ENCODE results near the gene CLK3. TPM values are rescaled to one million over a fixed set of nuclear protein-coding genes. Genes with fewer than 3 reads are reported as not detected.

The CLK3 gene
- total RNA-seq: 74.5 and 76.0 TPM in 2 replicates
- long read RNA-seq, transcript CLK3-202 (13 exons, 2,621 nt): major isoform, 79 of 185 reads
- long read RNA-seq, partial matches to known transcripts: 25 of 185 reads
- long read RNA-seq, other reads (novel, unspliced or antisense): 78 of 185 reads

- DNase-seq (ENCODE audit: low spot score, unreplicated experiment): peak; percentile 92
- Mint-ChIP-seq H3K36me3 (ENCODE audit: insufficient read depth) (peaks cover 2% of the 10 kb centered on the region), H3K27me3 (peaks cover 6% of the 10 kb centered on the region), H3K27ac (peak within 1 kb of the TSS; percentile 98), H3K4me1 (ENCODE audit: low read depth) (peaks cover 10% of the 10 kb centered on the region), H3K4me3 (ENCODE audit: low read depth) (peak within 1 kb of the TSS; percentile 88), H3K9me3 (ENCODE audit: low read depth) (no peaks in the 10 kb centered on the region)
- TF ChIP-seq CTCF (IDR thresholded peaks at IDR 0.05; ENCODE audit: unreplicated experiment): no peak
These were observed at the start of gene CLK3 for GRCh38 chr15:74615508-74616365. Gene CLK3, plus strand, starts transcription at chr15:74615836. Its CDS starts 3,361 bp downstream, at chr15:74619197.

- Mint-ChIP-seq H3K4me1 (ENCODE audit: low read depth) (no peaks in the 10 kb centered on the region), H3K9me3 (ENCODE audit: low read depth) (no peaks in the 10 kb centered on the region), H3K4me3 (ENCODE audit: low read depth) (no peak overlapping the region), H3K36me3 (ENCODE audit: insufficient read depth) (peaks cover 12% of the 10 kb centered on the region), H3K27me3 (no peaks in the 10 kb centered on the region), H3K27ac (no peak overlapping the region)
- no peak for DNase-seq (ENCODE audit: low spot score, unreplicated experiment)
- no peak for TF ChIP-seq CTCF (IDR thresholded peaks at IDR 0.05; ENCODE audit: unreplicated experiment)
These were observed 47.0 kb upstream of the CLK3 start for GRCh38 chr15:74568594-74568993.

- no peak for DNase-seq (ENCODE audit: low spot score, unreplicated experiment)
- no peak overlapping the region for H3K4me3 Mint-ChIP-seq (ENCODE audit: low read depth)
- no peaks in the 10 kb centered on the region for H3K9me3 Mint-ChIP-seq (ENCODE audit: low read depth)
- peaks cover 1% of the 10 kb centered on the region for H3K4me1 Mint-ChIP-seq (ENCODE audit: low read depth)
- no peak overlapping the region for H3K27ac Mint-ChIP-seq
- H3K27me3 Mint-ChIP-seq: no peaks in the 10 kb centered on the region
- no peak for TF ChIP-seq CTCF (IDR thresholded peaks at IDR 0.05; ENCODE audit: unreplicated experiment)
- peaks cover 17% of the 10 kb centered on the region for H3K36me3 Mint-ChIP-seq (ENCODE audit: insufficient read depth)
These were observed 45.9 kb upstream of the CLK3 start for GRCh38 chr15:74569731-74570070.

GRCh38 chr15:74571191-74571590 lies 44.4 kb upstream of the CLK3 start:
- Mint-ChIP-seq H3K4me1 (ENCODE audit: low read depth) (peaks cover 1% of the 10 kb centered on the region), H3K27me3 (no peaks in the 10 kb centered on the region), H3K27ac (peak overlapping the region; percentile 49), H3K4me3 (ENCODE audit: low read depth) (no peak overlapping the region), H3K36me3 (ENCODE audit: insufficient read depth) (peaks cover 17% of the 10 kb centered on the region), H3K9me3 (ENCODE audit: low read depth) (no peaks in the 10 kb centered on the region)
- DNase-seq (ENCODE audit: low spot score, unreplicated experiment): no peak
- TF ChIP-seq CTCF (IDR thresholded peaks at IDR 0.05; ENCODE audit: unreplicated experiment): no peak

- no peaks in the 10 kb centered on the region for H3K9me3 Mint-ChIP-seq (ENCODE audit: low read depth)
- H3K36me3 Mint-ChIP-seq (ENCODE audit: insufficient read depth): peaks cover 18% of the 10 kb centered on the region
- H3K4me1 Mint-ChIP-seq (ENCODE audit: low read depth): peaks cover 1% of the 10 kb centered on the region
- TF ChIP-seq CTCF (IDR thresholded peaks at IDR 0.05; ENCODE audit: unreplicated experiment): no peak
- no peaks in the 10 kb centered on the region for H3K27me3 Mint-ChIP-seq
- H3K27ac Mint-ChIP-seq: peak overlapping the region; percentile 38
- H3K4me3 Mint-ChIP-seq (ENCODE audit: low read depth): no peak overlapping the region
- DNase-seq (ENCODE audit: low spot score, unreplicated experiment): no peak
These were observed 41.6 kb upstream of the CLK3 start for GRCh38 chr15:74573987-74574386.

Data from progenitor cell of endocrine pancreas (in vitro differentiated cells).